Testis (tissue), 2 donors: ENCODE measurements around the gene MUC5AC.

Experiments used
- POLR2A ChIP-seq: fragments of 450-650 bp; IDR thresholded peaks from one replicate; pipeline ENCODE4 v1.6.1; 2017; ENCODE audit warnings: antibody characterized with exemption, mild to moderate bottlenecking, moderate library complexity
- TF ChIP-seq, protein P1 (sequence below), 3 experiments: fragments of 450-650 bp in 2 of 3; fragments of 200-600 bp in 1 of 3; sonication (generic) in 1 of 3; IDR thresholded peaks; one replicate each; pipeline ENCODE4 v1.5.1; 2016 to 2019; ENCODE audit warnings: antibody characterized with exemption in 3 of 3, mild to moderate bottlenecking in 2 of 3, moderate library complexity in 1 of 3

DNA sequence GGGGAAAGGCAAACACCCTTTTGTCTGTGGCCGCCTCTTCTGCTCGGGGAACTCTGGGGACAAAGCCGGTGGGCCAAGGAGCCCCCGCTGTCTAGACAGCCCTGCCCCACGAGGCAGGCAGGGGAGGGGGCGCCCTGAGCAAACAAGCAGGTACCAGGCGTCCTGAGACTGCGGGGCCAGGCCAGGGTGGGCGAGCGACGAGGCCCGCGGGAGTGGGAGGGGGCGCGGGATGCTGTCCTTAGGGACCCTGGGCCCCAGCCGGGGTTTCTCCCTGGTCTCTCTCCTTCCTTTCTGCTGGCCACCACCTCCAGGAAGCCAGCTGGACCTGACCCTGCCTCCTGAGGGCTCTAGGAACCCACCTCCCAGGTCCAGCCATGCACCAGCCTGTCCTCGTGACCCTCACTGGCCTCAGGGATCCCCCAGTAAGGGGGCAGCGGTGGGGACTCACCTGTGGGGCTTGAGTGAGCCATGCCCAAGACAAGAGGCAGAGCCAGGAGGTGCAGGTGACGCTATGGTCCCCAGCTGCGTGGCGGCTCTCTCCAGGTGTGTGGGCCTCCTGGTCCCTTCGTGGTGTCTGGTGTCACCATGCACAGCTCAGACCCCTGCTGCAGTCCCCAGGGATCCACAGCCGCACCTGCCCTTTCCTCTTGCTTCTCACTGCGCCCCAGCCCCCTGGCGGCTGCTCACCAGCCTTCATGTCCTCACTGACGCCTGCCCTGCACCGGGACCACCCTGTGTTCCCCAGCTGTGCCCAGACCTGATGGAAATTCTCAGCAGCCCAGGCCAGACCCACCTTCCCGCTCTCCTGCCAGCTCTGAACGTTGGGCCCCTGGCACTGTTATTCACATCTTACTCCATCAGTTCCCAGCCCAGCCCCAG lies 26.5 kb upstream of the MUC5AC start:
- TF ChIP-seq, protein P1, sequence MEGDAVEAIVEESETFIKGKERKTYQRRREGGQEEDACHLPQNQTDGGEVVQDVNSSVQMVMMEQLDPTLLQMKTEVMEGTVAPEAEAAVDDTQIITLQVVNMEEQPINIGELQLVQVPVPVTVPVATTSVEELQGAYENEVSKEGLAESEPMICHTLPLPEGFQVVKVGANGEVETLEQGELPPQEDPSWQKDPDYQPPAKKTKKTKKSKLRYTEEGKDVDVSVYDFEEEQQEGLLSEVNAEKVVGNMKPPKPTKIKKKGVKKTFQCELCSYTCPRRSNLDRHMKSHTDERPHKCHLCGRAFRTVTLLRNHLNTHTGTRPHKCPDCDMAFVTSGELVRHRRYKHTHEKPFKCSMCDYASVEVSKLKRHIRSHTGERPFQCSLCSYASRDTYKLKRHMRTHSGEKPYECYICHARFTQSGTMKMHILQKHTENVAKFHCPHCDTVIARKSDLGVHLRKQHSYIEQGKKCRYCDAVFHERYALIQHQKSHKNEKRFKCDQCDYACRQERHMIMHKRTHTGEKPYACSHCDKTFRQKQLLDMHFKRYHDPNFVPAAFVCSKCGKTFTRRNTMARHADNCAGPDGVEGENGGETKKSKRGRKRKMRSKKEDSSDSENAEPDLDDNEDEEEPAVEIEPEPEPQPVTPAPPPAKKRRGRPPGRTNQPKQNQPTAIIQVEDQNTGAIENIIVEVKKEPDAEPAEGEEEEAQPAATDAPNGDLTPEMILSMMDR (IDR thresholded peaks at IDR 0.05) = no peak
- no peak for TF ChIP-seq POLR2A
